Astrocyte of the cerebellum (primary cell): Measurements from ENCODE around the gene PRKCZ.

Experiments
- DNase-seq: peaks from one replicate; pipeline ENCODE4 v3.0.0-alpha.2; 2011; ENCODE audit warnings: low read depth
- H3K4me3 ChIP-seq: 2 replicates; pipeline ENCODE4 v1.5.1; 2011; ENCODE audit warnings: mild to moderate bottlenecking, low read depth, low read length, moderate library complexity
- in situ Hi-C: cut with HindIII; loops from 2 replicates; pipeline ENCODE4 v1.10.0; 2017; ENCODE audit warnings: low sequenced_read_pairs
- TF ChIP-seq, protein P1 (sequence below): IDR thresholded peaks from 2 replicates; pipeline ENCODE4 v1.5.1; 2012; ENCODE audit warnings: low read length, low read depth, moderate library complexity, mild to moderate bottlenecking; ENCODE audit errors: missing control alignments

PRKCZ gene

DNA sequence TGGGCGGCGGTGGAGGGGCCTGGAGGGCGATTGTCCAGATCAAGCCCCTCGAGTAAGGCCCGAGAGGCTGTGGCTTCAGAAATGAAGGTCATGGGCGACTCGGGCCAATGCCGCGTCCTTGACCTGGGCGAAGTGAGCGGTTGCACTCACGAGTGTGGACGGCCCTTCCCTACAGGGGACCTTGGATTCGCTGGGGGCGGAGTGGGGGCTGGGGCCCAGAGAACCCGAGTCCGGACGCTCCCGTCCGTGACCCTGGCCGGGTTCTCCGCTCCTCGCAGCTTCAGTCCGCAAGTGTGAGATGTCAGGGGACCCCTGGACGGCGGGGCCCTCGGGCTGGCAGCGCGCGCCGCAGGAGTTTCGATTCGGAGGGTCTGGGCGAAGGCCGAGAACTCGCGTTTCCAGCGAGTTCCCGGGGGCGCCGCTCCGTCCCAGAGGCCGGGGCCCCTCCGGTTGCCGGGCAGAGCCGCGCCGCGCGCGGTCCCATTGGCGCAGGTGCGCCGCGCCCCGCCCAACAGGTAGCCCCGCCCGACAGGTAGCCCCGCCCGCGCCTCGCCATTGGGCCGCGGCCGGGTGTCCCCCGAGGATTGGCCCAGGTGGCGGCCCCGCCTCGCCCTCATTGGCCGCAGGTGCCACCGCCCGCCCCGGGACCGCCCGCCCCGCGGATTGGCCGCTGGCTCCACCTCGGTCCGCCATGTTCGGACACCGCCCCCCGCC is at the start of gene PRKCZ:
Gene PRKCZ, plus strand, starts transcription at position 694 of the 714 bp plus-strand sequence. CDS start 220 bp downstream, outside the sequence.
- in situ Hi-C loops = no loop called here
- H3K4me3 ChIP-seq = peak within 1 kb of the TSS; percentile 26
- TF ChIP-seq, protein P1, sequence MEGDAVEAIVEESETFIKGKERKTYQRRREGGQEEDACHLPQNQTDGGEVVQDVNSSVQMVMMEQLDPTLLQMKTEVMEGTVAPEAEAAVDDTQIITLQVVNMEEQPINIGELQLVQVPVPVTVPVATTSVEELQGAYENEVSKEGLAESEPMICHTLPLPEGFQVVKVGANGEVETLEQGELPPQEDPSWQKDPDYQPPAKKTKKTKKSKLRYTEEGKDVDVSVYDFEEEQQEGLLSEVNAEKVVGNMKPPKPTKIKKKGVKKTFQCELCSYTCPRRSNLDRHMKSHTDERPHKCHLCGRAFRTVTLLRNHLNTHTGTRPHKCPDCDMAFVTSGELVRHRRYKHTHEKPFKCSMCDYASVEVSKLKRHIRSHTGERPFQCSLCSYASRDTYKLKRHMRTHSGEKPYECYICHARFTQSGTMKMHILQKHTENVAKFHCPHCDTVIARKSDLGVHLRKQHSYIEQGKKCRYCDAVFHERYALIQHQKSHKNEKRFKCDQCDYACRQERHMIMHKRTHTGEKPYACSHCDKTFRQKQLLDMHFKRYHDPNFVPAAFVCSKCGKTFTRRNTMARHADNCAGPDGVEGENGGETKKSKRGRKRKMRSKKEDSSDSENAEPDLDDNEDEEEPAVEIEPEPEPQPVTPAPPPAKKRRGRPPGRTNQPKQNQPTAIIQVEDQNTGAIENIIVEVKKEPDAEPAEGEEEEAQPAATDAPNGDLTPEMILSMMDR = no peak
- DNase-seq = no peak

DNA sequence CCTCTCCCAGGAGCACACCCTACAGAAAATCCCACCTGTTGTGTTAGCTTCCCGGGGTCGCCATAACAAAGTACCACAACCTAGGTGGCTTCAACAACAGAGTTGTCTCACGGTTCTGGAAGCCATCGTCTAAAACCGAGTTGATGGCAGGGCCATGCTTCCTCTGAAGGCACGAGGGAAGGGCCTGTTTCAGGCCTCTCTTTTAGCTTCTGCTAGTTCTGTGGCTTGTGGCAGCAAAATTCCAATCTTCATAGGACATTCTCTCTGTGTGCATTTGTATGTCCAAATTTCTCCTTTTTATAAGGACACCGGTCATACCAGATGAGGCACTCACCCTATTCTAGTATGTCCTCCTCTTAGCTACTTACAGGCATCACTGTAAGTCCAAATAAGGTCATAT is 49.8 kb upstream of the PRKCZ start:
- no peak for DNase-seq
- TF ChIP-seq, protein P1 = no peak
- in situ Hi-C loops = no loop called here
- no peak overlapping the region for H3K4me3 ChIP-seq

DNA sequence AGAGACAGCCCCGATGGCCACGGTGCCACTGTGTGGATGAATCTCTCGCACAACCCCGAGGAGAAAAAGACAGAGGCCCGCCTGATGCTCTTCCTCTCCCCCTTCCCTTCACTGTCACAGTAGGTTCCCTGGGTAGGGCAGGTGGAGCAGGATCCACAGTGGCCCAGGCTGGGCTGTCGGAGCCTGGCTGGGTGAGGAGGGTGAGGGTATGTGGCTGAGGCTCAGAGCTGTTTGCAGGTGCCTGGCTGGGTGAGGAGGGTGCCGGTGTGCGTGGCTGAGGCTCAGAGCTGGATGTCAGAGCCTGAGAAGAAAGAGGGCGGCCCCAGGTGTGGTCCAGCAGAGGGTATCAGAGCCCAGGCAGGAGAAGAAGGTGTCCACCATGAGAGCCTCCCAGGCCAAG is 49.4 kb upstream of the PRKCZ start:
- in situ Hi-C loops = no loop called here
- TF ChIP-seq, protein P1 = no peak
- DNase-seq = no peak
- no peak overlapping the region for H3K4me3 ChIP-seq

DNA sequence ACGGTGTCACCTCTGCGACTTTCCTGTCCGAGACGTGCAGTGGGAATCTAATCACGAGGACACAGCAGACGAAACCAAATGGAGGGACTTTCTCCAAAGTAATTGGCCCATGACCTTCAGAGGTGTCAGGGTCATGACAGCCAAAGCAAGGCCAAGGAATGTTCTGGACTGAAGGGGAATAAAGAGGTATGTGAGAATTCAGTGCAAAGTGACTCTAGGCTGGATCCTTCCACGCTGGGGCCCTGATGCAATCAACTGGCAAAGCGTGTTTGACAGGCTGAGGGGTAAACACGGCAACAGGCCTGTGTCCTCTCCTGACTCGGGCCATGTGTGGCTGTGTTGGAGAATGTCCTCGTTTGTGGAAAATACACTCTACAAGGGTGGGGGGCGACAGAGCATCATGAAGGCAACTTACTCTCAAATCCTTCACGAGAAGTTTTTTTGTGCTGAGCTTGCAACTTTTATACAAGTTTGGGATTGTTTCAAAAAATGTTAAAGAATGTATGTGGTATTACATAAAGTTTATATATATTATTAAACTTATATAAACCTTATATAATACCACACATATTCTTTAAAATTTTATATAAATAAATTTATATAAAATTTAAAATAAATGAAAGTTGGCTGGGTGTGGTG is 48.3 kb upstream of the PRKCZ start:
- in situ Hi-C loops = no loop called here
- TF ChIP-seq, protein P1 = no peak

DNA sequence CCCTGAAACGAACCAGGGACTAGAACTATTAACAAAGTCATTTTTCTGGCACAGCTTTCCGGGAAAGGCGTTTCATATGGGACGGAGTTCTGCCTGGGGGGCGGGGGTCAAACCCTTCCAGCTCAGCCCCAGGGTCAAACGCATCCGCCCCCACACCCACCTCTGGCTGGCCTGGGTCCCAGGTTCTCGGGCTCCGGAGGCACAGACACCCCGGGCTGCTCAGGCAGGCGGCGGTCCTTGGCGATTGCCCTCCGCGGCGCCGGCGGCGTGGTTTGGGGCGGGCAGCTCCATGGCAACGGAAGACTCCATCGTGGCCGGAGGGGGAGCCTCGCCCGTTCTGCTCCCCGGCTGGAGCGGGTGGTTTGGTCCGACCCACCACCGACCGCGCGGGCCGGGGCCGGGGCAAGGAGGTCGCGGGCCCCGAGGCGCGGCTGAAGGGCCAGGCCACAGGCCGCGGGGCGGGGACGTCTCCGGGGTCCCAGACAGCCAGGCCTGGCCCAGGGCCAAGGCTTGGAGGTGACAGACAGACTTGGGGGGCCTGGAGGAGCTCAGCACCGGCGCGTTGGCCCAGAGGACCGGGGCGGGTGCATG is 46.6 kb upstream of the PRKCZ start, which contains the start of gene CFAP74:
Gene CFAP74, minus strand, starts transcription at position 246 of the 591 bp plus-strand sequence. CDS start 12,830 bp downstream, outside the sequence.
- in situ Hi-C loops = no loop called here
- peak within 1 kb of the TSS; percentile 18 for H3K4me3 ChIP-seq
- TF ChIP-seq, protein P1 = no peak
- DNase-seq = no peak

More for the DNA sequence above, 48.3 kb upstream of the PRKCZ start:
- DNase-seq = no peak
- H3K4me3 ChIP-seq = no peak overlapping the region

DNA sequence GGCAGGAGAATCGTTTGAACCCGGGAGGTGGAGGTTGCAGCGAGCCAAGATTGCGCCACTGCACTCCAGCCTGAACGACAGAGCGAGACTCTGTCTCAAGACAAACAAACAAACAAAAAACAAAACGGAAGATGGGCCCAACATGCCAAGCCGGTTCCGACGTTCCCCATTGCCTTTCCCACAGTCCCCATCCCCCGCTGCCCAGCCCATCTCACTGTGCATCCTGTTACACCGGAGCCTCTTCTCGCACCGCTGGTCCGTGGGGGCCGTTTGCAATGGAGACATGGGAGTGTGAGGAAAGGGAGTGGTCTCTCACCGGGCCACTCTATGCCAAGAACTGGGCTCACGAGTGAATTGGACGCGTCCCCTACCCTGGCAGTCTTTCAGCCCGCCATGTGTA is 45.4 kb upstream of the PRKCZ start:
- in situ Hi-C loops = no loop called here
- TF ChIP-seq, protein P1 = no peak
- H3K4me3 ChIP-seq = no peak overlapping the region
- DNase-seq = no peak
